ENCODE results near the gene CCDC88C.

DNA sequence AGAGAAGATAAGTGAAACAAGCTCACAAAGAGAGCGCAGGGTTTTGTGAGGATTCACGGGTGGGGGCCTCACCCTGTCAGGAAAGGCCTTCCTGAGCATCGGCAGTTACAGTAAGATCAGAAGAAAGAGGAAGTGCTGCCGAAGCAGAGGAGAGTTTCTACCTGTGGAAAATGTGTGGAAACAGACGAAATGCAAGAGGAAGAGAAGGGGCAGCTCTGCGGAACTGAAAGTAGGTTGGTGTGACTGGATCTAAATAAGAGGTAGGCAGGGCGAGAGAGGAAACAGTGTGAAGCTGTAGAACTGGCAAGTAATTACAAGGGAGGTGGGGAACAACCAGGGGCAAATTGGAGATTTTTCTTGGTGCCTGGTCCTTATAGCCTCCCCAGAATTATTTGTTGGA is 175.8 kb downstream of the CCDC88C start:
- TF ChIP-seq MAX (IDR thresholded peaks at IDR 0.05; ENCODE audit: insufficient read depth, insufficient read length) = no peak
- TF ChIP-seq, protein P1, sequence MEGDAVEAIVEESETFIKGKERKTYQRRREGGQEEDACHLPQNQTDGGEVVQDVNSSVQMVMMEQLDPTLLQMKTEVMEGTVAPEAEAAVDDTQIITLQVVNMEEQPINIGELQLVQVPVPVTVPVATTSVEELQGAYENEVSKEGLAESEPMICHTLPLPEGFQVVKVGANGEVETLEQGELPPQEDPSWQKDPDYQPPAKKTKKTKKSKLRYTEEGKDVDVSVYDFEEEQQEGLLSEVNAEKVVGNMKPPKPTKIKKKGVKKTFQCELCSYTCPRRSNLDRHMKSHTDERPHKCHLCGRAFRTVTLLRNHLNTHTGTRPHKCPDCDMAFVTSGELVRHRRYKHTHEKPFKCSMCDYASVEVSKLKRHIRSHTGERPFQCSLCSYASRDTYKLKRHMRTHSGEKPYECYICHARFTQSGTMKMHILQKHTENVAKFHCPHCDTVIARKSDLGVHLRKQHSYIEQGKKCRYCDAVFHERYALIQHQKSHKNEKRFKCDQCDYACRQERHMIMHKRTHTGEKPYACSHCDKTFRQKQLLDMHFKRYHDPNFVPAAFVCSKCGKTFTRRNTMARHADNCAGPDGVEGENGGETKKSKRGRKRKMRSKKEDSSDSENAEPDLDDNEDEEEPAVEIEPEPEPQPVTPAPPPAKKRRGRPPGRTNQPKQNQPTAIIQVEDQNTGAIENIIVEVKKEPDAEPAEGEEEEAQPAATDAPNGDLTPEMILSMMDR (IDR thresholded peaks at IDR 0.05; ENCODE audit: extremely low read depth in 1 of 2, insufficient read depth in 1 of 2, low read depth in 1 of 2, low read length in 2 of 2) = no peak
- no peak for TF ChIP-seq POLR2A (IDR thresholded peaks at IDR 0.05; ENCODE audit: low read depth, low read length)
- no peak for TF ChIP-seq EZH2 (IDR thresholded peaks at IDR 0.05; ENCODE audit: borderline replicate concordance, low read depth, low read length, severe bottlenecking)
- TF ChIP-seq POLR2AphosphoS5 (IDR thresholded peaks at IDR 0.05; ENCODE audit: insufficient read depth, low read depth, low read length) = no peak
- no peak for TF ChIP-seq FOS (IDR thresholded peaks at IDR 0.05; ENCODE audit: borderline replicate concordance, insufficient read depth, low read length)
- no peak for TF ChIP-seq GATA2 (IDR thresholded peaks at IDR 0.05; ENCODE audit: insufficient read depth, insufficient read length, low read depth, low read length)

Data from endothelial cell of umbilical vein (primary cell).